M059J (cell line): Measurements from ENCODE around the gene STK39. TPM values are rescaled to one million over a fixed set of nuclear protein-coding genes. Genes with fewer than 3 reads are reported as not detected.

Source experiments
- DNase-seq: peaks from one replicate; pipeline ENCODE4 v3.0.0-alpha.2; 2012; ENCODE audit warnings: low read depth
- total RNA-seq: library from RNA; depleted of rRNA; stranded (reverse); fragments of >200 nt; shearing (Covaris generic); gene quantifications from 2 replicates; pipeline ENCODE4 v1.2.3, GENCODE V29; 2014

STK39 gene
- total RNA-seq, 1 experiment from 2014 or later = 14.4 TPM

DNA sequence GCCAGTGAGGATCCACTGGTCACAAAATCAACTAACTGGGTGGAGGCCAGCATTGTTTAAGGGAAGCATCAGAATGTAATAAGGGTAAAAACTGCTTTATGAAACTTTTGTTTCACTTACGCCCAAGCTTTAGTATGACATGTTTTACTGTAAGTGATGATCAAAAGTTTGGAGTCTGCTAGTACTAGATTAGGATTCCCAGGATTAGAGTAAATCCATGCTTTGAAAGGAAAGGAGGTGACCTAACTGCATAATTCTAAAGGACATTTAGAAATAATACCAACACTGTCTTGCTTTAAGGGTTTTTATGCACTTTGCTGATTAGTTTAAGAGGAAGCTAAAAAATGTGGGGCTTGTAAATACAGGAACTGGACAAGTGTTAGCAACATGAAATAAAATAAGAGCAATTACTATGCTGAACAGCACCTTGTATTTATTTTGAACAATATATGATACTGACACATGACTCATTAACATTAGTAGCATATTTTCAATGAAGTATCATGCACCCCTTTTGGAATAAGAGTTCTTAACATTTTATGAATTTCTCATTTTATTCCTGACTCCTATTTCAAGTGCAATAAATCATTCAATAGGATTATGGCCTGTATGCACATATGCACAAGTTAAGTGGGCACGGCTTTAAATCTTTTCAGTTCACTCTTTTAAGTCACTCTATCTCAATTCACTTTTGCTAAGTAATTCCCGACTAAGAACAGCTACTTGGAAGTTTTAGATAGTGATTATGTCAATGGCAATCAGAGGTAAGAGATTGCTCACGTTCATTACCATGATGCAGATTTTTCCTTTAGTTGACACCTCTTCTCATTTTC, 62.5 kb downstream of the STK39 start:
- no peak for DNase-seq

DNA sequence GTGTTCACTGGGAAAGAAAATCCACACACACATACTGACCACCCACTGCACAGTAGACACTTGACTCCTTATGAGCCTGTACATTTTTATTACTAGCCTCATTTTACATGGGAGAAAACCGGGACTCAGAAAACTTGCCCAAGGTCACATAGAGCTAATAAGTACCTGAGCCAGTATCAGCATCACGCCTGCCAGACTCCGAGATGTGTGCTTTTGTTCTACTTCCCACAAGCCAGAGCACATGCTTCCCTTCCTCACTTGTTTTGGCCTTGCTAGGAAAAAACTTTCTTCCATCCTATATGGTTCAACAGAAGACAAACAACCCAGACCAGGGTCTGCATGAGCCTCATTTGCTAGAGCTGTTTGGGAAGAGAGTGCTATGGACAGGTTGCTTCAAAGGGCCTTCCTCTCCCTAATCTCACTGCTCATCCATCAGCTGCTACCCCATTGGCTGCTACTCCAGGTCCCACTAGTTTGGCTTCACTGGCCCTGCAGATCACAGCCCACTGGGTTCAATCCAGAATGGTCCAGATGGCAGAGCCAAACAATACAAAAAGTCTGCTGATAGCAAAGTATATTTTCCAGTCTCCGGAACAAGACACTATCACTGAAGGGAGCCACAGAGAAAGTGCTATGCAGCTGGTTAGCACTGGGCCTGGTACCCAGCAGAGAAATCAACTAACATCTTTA, 63.9 kb downstream of the STK39 start:
- DNase-seq = no peak

DNA sequence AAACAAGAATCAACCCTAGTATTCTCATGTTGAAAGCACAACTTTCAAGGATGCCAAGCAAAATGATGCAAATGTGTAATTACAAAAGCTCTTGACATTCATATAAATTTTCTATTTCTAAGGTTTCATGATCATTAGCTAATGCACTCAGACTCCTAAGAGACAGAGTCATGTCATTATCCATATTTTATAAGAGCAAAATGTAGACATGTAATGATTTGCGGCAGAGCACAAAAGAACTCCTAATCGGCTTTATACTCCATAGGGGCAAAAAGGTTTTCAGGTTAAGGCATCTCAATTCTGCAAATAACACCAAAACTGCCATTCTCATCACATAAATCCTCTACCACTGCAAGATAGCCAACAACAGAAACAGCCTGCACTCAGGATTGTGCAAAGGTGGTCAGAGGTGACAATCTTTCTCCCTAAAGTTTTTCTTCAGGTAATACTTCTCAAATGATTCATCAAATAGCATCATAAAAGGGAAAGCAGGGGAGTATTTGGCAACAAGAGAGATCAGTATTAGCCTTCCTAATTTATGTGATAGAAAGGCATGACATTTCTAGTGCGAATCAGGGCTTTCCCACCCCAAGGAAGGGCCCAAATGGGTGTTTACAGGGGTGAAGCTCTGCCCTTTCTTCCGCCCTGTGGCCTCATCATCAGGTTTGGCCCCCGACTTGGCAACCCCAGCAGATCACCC, 64.7 kb downstream of the STK39 start:
- DNase-seq = no peak

DNA sequence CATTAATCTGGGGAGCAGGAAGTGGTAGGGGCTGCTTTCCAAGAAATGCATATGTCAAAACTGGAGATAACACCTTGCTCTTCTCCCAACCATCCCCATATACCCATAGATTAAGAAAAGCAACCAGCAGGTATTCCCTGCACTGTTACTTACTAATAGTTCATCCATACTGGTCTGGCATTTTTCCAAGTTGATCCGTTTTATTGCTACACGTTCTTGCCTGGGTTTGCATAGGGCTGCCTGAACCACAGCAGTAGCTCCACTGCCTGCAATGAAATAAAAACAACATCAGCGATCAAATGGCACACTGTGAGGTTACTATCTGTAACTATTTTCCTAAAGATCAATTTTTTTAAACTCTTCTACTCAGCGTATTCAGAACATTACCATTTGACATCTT, 65.6 kb downstream of the STK39 start:
- DNase-seq = no peak

DNA sequence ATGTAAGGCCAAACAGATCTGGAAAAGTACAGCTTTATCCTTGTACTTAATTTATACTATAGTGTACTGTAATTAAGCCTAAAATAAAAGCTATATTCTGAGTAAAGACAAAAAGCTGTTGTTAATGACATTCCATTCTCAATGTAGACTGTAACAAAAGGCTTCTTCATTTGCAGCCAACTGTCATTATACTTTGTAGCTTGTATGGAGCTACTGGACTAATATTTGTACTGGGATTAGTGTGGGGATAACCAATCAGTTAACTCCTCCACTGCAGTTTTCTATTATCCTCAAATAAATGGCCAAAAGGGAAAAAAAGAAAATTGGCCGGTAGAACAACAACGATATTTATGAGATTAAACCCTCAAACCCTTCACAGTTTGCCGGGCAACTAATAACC, 66.5 kb downstream of the STK39 start:
- no peak for DNase-seq

DNA sequence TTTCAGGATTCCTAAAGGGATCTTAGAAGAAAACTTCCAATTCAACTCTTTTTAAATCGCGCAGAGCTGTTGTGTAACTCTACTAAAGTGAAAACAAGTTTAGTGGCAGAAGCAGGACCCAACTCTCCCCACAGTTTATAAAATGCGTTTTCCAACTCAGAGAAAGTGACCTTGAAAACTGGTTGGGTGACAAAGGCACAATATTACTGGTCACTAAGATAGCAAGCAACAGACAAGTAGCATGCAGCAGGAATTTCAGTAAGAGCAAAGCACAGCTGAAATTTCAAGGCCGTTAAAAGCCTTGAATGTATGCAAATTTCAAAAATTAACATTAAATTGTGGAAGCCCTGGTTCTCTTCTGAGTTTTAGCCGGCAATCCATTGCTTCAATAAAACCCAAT, 66.9 kb downstream of the STK39 start:
- no peak for DNase-seq

GRCh38 chr2:168179592-168179991, 67.8 kb downstream of the STK39 start:
- no peak for DNase-seq

GRCh38 chr2:168178520-168179324, 68.7 kb downstream of the STK39 start:
- no peak for DNase-seq

GRCh38 chr2:168176402-168176801, 71.0 kb downstream of the STK39 start:
- no peak for DNase-seq

DNA sequence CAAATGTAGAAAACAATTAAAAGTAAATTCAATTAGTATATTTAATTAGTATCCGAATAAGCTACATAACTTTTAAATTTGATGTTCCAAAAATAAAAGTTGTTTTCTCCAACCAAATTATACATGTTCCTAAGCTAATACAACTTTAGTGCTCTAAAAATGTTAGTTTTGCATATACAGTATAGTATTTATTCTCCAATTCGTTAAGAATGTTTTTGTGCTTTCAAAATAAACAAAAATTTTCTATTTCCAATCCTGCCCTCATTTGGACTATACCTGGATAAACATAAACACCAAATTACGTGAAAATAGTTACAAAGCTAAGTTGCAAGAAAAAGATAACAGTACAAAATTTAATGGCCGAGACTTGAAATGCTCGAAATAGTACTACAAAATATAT, 71.9 kb downstream of the STK39 start:
- DNase-seq = no peak

- DNase-seq = no peak
Measured at GRCh38 chr2:168174756-168175155, 72.6 kb downstream of the STK39 start.

DNA sequence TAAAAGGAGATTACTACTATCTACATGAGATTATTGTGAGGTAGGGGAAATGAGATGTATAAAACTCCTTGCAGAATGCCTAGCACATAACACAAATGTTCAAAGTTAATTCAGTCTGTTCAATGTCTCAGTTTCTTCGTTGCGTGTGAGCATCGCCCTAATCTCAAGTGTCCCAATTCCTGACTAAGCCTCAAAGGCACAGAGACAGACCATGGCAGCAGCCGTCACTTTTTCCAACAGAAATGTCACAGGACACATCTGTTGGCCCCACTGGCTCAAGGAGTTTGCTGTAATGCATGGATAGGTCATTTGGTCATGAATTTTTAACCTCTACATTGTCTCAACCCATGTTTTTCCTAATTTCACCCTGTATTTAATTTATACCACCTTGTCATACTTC, 75.3 kb downstream of the STK39 start:
- no peak for DNase-seq

- DNase-seq = no peak
Measured at GRCh38 chr2:168171059-168171762, 76.2 kb downstream of the STK39 start.

GRCh38 chr2:168169097-168169745, 78.2 kb downstream of the STK39 start:
- DNase-seq = no peak

GRCh38 chr2:168167511-168168263, 79.7 kb downstream of the STK39 start:
- DNase-seq = no peak

GRCh38 chr2:168166902-168167510, 80.4 kb downstream of the STK39 start:
- DNase-seq = peak; percentile 87

GRCh38 chr2:168165985-168166901, 81.2 kb downstream of the STK39 start:
- DNase-seq = no peak

- DNase-seq = no peak
Measured at GRCh38 chr2:168165397-168165796, 82.0 kb downstream of the STK39 start.
